Gastrocnemius medialis (tissue), 4 donors: ENCODE results near the gene BIN2. TPM values are rescaled to one million over a fixed set of nuclear protein-coding genes. Genes with fewer than 3 reads are reported as not detected.
"Not testable (repeated sequence)": the region's sequence is repeated elsewhere in the genome, so short reads cannot be mapped to it uniquely, and the experiment has no call there.

Experiments used
- ATAC-seq, 2 donors: fragments of 150-250 bp; one replicate each; pipeline ENCODE4 v1.9.1; 2016
- DNase-seq, 2 donors: peaks; one replicate each; pipeline ENCODE4 v3.0.0-alpha.2; 2019
- H3K27ac ChIP-seq, 4 donors: fragments of 200-600 bp; sonication (generic); 1 replicate in 1 of 4; 2 replicates in 3 of 4; pipeline ENCODE4 v1.5.1; 2016 to 2018; ENCODE audit warnings: mild to moderate bottlenecking in 2 of 4, moderate library complexity in 1 of 4
- H3K27me3 ChIP-seq, 3 donors: fragments of 200-600 bp; sonication (generic) in 2 of 3; 1 replicate in 1 of 3; 2 replicates in 2 of 3; pipeline versions ENCODE4 v1.5.1 to v1.6.0; 2016 to 2019; ENCODE audit warnings: mild to moderate bottlenecking in 1 of 3, moderate library complexity in 1 of 3
- H3K36me3 ChIP-seq, 2 donors: fragments of 200-600 bp; sonication (generic) in 1 of 2; one replicate each; pipeline ENCODE4 v1.5.1; 2017 to 2018
- H3K4me1 ChIP-seq, 2 donors: fragments of 200-600 bp; sonication (generic) in 1 of 2; one replicate each; pipeline ENCODE4 v1.5.1; 2016 to 2017; ENCODE audit warnings: mild to moderate bottlenecking in 2 of 2
- H3K4me3 ChIP-seq, 4 donors: fragments of 200-600 bp; sonication (generic) in 3 of 4; 1 replicate in 1 of 4; 2 replicates in 3 of 4; pipeline ENCODE4 v1.5.1; 2016 to 2019; ENCODE audit warnings: mild to moderate bottlenecking in 2 of 4
- H3K9me3 ChIP-seq, 3 donors: fragments of 200-600 bp; sonication (generic) in 2 of 3; 1 replicate in 1 of 3; 2 replicates in 2 of 3; pipeline ENCODE4 v1.5.1; 2016 to 2019
- CTCF ChIP-seq, 5 experiments: fragments of 450-650 bp in 3 of 5; fragments of 200-600 bp in 2 of 5; sonication (generic) in 2 of 5; IDR thresholded peaks in 4 of 5; conservative IDR thresholded peaks in 1 of 5; 1 replicate in 4 of 5; 2 replicates in 1 of 5; pipeline ENCODE4 v1.5.1; 2016 to 2019; ENCODE audit warnings: antibody characterized with exemption in 5 of 5, mild to moderate bottlenecking in 3 of 5, moderate library complexity in 3 of 5
- POLR2A ChIP-seq, 2 donors: fragments of 450-650 bp; IDR thresholded peaks; one replicate each; pipeline ENCODE4 v1.6.1; 2017; ENCODE audit warnings: antibody characterized with exemption in 2 of 2, mild to moderate bottlenecking in 2 of 2, moderate library complexity in 2 of 2
- in situ Hi-C, 4 donors: fragments of 200-750 bp; cut with MboI; loops; one replicate each; pipeline versions ENCODE4 v1.15.0 to v1.8.0; 2017; ENCODE audit warnings: low sequenced_read_pairs in 4 of 4
- intact Hi-C: fragments of 100-400 bp; cut with DNase I; formaldehyde crosslinking; loops from one replicate; pipeline ENCODE4 v1.15.1; 2023; ENCODE audit warnings: low total_unique reads
- total RNA-seq, 4 donors: library from RNA; depleted of rRNA; stranded (reverse); fragments of >200 nt; gene quantifications; one replicate each; pipeline versions ENCODE4 v1.1.0 to v1.2.3, GENCODE V29; 2016

Gene BIN2
- total RNA-seq, 4 donors from 2014 or later: 0.87 to 1.3 (median 1.2) TPM

- Histone ChIP-seq H3K36me3 (no peaks in the 10 kb centered on the region), H3K4me3 (no peak overlapping the region), H3K27ac (no peak overlapping the region), H3K4me1 (no peaks in the 10 kb centered on the region), H3K27me3 (no peaks in the 10 kb centered on the region), H3K9me3 (no peaks in the 10 kb centered on the region)
- DNase-seq: no peak
- intact Hi-C loops (no loop called here), in situ Hi-C loops (loop anchor here (5.0 to 25.0 kb wide), 5 partner anchors 76 to 531 kb away; partner anchors contain the start of genes LETMD1 (in 2 of the 4) and TMPRSS12 (in 1 of the 4))
- TF ChIP-seq CTCF (IDR thresholded peaks at IDR 0.05 in 4 of 5, conservative IDR thresholded peaks at IDR 0.05 in 1 of 5) (no peak), POLR2A (IDR thresholded peaks at IDR 0.05) (no peak)
- ATAC-seq: no peak
These were observed 19.2 kb upstream of the BIN2 start for GRCh38 chr12:51343201-51343600.

DNA sequence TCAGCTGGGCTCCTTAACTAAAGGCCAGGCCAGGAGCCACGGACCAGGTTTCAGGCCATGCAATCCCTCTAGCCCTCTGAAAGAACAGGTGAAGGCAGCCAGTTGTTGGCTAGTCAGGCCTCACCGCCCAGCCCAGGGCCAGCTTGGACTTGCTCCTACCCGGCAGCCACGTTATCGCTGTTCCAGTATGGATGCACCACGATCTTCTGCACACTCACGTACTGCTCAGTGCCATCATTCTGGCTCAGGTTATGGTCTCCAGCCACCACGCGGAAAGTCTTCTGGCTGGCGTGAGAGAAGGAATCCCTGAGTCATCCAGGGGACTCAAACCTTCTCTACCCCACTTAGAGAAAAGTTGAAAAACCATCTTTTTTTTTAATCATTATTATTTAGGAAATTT is 18.4 kb upstream of the BIN2 start:
- Histone ChIP-seq H3K4me1 (no peaks in the 10 kb centered on the region), H3K9me3 (no peaks in the 10 kb centered on the region), H3K36me3 (no peaks in the 10 kb centered on the region), H3K27ac (no peak overlapping the region), H3K4me3 (no peak overlapping the region), H3K27me3 (no peaks in the 10 kb centered on the region)
- TF ChIP-seq CTCF (IDR thresholded peaks at IDR 0.05 in 4 of 5, conservative IDR thresholded peaks at IDR 0.05 in 1 of 5): no peak
- TF ChIP-seq POLR2A (IDR thresholded peaks at IDR 0.05): no peak
- in situ Hi-C loops (loop anchor here (5.0 to 25.0 kb wide), 5 partner anchors 75 to 530 kb away; partner anchors contain the start of genes LETMD1 (in 2 of the 4) and TMPRSS12 (in 1 of the 4)), intact Hi-C loops (no loop called here)
- DNase-seq: no peak
- ATAC-seq: peak in 1 of 2 donors; percentile 10

DNA sequence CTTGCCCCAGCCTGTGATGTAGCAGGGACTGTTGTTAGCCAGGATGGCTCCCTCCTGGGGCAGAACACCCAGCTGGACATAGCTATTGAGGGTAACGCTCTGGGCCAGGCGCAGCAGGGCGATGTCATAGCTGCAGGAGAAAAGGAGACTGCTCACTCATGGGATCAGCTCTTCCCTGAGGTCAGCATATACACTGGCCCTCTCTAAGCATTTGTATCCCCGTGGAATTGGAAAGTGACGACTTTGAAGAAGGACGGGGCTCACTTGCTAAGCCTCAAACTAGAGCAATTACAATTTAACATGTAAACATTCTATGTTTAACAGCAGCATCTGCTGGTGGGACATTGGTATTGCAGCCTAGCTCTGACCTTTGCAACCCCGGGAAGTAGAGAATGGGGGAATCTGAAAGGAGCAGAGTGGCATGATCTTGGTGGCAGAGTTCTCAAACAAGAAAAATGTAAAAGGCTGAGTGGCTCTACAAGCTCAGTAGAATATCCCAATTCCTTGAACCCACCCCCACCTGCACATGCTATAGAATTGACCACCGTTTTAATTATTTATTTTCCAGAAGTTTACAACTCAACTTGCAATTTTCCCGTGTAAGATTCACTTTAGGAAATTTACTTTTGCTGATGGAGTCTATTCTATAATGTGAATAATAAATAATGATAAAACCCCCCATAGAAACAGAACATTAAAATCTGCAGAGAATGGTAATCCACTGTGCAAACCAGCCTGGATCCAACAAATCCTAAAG is 17.5 kb upstream of the BIN2 start:
- no peak for TF ChIP-seq POLR2A (IDR thresholded peaks at IDR 0.05)
- TF ChIP-seq CTCF (IDR thresholded peaks at IDR 0.05 in 4 of 5, conservative IDR thresholded peaks at IDR 0.05 in 1 of 5): peak; percentile 92 to 94 (median 94)
- peak; percentile 35 to 57 for DNase-seq
- Histone ChIP-seq H3K36me3 (no peaks in the 10 kb centered on the region), H3K27me3 (no peaks in the 10 kb centered on the region), H3K27ac (peak overlapping the region in 1 of 4 donors; percentile 18), H3K9me3 (no peaks in the 10 kb centered on the region), H3K4me1 (no peaks in the 10 kb centered on the region), H3K4me3 (peak overlapping the region in 3 of 4 donors; percentile 22 to 34 (median 34))
- ATAC-seq: peak; percentile 87 to 89
- intact Hi-C loops (loop anchor here (1.0 to 2.0 kb wide), 3 partner anchors 71 to 837 kb away; partner anchors contain the start of genes DIP2B and SMAGP), in situ Hi-C loops (loop anchor here (5.0 to 25.0 kb wide), 5 partner anchors 74 to 529 kb away; partner anchors contain the start of genes LETMD1 (in 2 of the 4) and TMPRSS12 (in 1 of the 4))

DNA sequence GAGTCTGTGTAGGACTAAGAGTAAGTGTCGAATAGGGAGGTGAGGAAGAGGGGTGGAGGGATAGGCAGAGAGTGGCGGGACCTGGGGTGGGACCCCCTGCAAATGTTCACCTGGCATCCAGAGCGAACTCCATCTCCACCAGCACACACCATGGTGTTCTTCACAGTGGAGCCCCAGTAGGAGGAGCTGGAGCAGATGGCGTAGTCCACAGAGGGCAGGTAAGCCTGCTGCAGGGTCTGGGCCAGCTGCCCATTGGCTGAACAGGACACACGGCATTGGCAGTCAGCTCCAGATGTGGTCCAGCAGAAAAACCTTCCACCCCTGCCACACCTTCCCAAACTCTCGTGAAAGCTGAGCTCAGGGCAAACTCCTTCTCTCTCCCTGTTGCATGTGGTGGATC is 15.8 kb upstream of the BIN2 start:
- in situ Hi-C loops (loop anchor here (5.0 to 25.0 kb wide), 5 partner anchors 72 to 527 kb away; partner anchors contain the start of genes LETMD1 (in 2 of the 4) and TMPRSS12 (in 1 of the 4)), intact Hi-C loops (loop anchor here (2.0 kb wide), 2 partner anchors 69 to 835 kb away; partner anchors contain the start of genes DIP2B and SMAGP)
- Histone ChIP-seq H3K36me3 (no peaks in the 10 kb centered on the region), H3K4me1 (no peaks in the 10 kb centered on the region), H3K27ac (no peak overlapping the region), H3K9me3 (no peaks in the 10 kb centered on the region), H3K4me3 (no peak overlapping the region), H3K27me3 (no peaks in the 10 kb centered on the region)
- ATAC-seq: no peak
- no peak for DNase-seq
- no peak for TF ChIP-seq CTCF (IDR thresholded peaks at IDR 0.05 in 4 of 5, conservative IDR thresholded peaks at IDR 0.05 in 1 of 5)
- TF ChIP-seq POLR2A (IDR thresholded peaks at IDR 0.05): no peak

- H3K27ac ChIP-seq, H3K4me3 ChIP-seq, H3K9me3 ChIP-seq, H3K4me1 ChIP-seq, intact Hi-C loops, H3K36me3 ChIP-seq, H3K27me3 ChIP-seq, ATAC-seq, DNase-seq: not testable (repeated sequence)
- in situ Hi-C loops: loop anchor here in 2 of 4 donors (25.0 kb wide), 2 partner anchors 500 to 525 kb away; partner anchors contain the start of gene TMPRSS12 (in 1 of the 2)
These were observed 13.4 kb upstream of the BIN2 start for GRCh38 chr12:51337336-51337735.
